HepG2 (cell line): ENCODE data around the gene HOXD8. TPM values are rescaled to one million over a fixed set of nuclear protein-coding genes. Genes with fewer than 3 reads are reported as not detected.

ENCODE experiments used
- ADNP ChIP-seq: sonication (generic); formaldehyde crosslinking; IDR thresholded peaks from 2 replicates; pipeline ENCODE4 v1.4.0; 2020; ENCODE audit warnings: missing genetic modification reagents
- ARNT ChIP-seq: fragments of 450-650 bp; IDR thresholded peaks from 2 replicates; pipeline ENCODE4 v1.6.1; 2017
- MXD4 ChIP-seq: IDR thresholded peaks from 2 replicates; pipeline ENCODE4 v1.6.1; 2016; ENCODE audit warnings: mild to moderate bottlenecking, missing biosample characterization, missing genetic modification reagents
- NFYC ChIP-seq: IDR thresholded peaks from 2 replicates; pipeline ENCODE4 v1.6.1; 2016; ENCODE audit warnings: missing genetic modification reagents, missing compliant biosample characterization
- PHF5A ChIP-seq: IDR thresholded peaks from one replicate; pipeline ENCODE4 v1.6.1; 2018; ENCODE audit warnings: low read depth, missing genetic modification reagents; ENCODE audit not compliant: unreplicated experiment
- RBM39 ChIP-seq: fragments of 200-400 bp; formaldehyde crosslinking; IDR thresholded peaks from one replicate; pipeline ENCODE4 v1.6.1; 2018; ENCODE audit warnings: antibody characterized with exemption, mild to moderate bottlenecking, low read depth, low read length; ENCODE audit not compliant: poor library complexity, severe bottlenecking
- RFX5 ChIP-seq: IDR thresholded peaks from 2 replicates; pipeline ENCODE4 v1.6.1; 2011; ENCODE audit warnings: low read depth, low read length, improper control_type of control experiment
- SUZ12 ChIP-seq: fragments of 150-350 bp; IDR thresholded peaks from 2 replicates; pipeline ENCODE4 v1.6.1; 2014; ENCODE audit warnings: low read depth, low read length
- YEATS2 ChIP-seq: sonication (generic); formaldehyde crosslinking; IDR thresholded peaks from 2 replicates; pipeline ENCODE4 v1.4.0; 2020; ENCODE audit warnings: missing genetic modification reagents, borderline replicate concordance
- ZFP62 ChIP-seq: sonication (generic); formaldehyde crosslinking; IDR thresholded peaks from 2 replicates; pipeline ENCODE4 v1.4.0; 2020; ENCODE audit warnings: missing genetic modification reagents
- ZNF329 ChIP-seq: sonication (generic); formaldehyde crosslinking; IDR thresholded peaks from 2 replicates; pipeline ENCODE4 v1.9.0; 2021; ENCODE audit warnings: low read depth, mild to moderate bottlenecking, missing genetic modification reagents
- ZNF44 ChIP-seq: sonication (generic); formaldehyde crosslinking; IDR thresholded peaks from 2 replicates; pipeline ENCODE4 v1.5.1; 2020; ENCODE audit warnings: mild to moderate bottlenecking, missing genetic modification reagents
- ZNF670 ChIP-seq: sonication (generic); formaldehyde crosslinking; IDR thresholded peaks from 2 replicates; pipeline ENCODE4 v1.8.0; 2022; ENCODE audit warnings: mild to moderate bottlenecking, missing genetic modification reagents, borderline replicate concordance
- ZSCAN31 ChIP-seq: sonication (generic); formaldehyde crosslinking; IDR thresholded peaks from 2 replicates; pipeline ENCODE4 v1.5.0; 2020; ENCODE audit warnings: low read depth, mild to moderate bottlenecking, missing genetic modification reagents
- ZZZ3 ChIP-seq: sonication (generic); formaldehyde crosslinking; IDR thresholded peaks from 2 replicates; pipeline ENCODE4 v1.4.0; 2020; ENCODE audit warnings: missing genetic modification reagents, mild to moderate bottlenecking, borderline replicate concordance
- polyA plus RNA-seq, 8 experiments: library from polyadenylated mRNA; depleted of rRNA in 3 of 8; stranded (reverse) in 7 of 8; unstranded in 1 of 8; fragments of >200 nt; fragmentation: Illumina TruSeq in 4 of 8; extraction: Trizol in 4 of 8; gene quantifications; 2 replicates each; pipeline versions ENCODE4 v1.2.1 to v1.2.3, GENCODE V29; 2011 to 2016; ENCODE audit warnings: low read depth in 4 of 8, missing spikeins in 1 of 8, mixed read lengths in 1 of 8; ENCODE audit not compliant: insufficient read depth in 1 of 8
- total RNA-seq, 5 experiments: library from RNA; depleted of rRNA; stranded (reverse); fragments of >200 nt; fragmentation: Illumina TruSeq; extraction: Trizol; gene quantifications; 2 replicates each; pipeline ENCODE4 v1.2.3, GENCODE V29; 2016; ENCODE audit warnings: low read depth in 1 of 5
- TF ChIP-seq, protein P1 (sequence below): IDR thresholded peaks from 2 replicates; pipeline ENCODE4 v1.6.1; 2016
- TF ChIP-seq, protein P2 (sequence below): sonication (generic); formaldehyde crosslinking; IDR thresholded peaks from 2 replicates; pipeline ENCODE4 v1.9.0; 2022; ENCODE audit warnings: missing genetic modification reagents, mild to moderate bottlenecking, borderline replicate concordance
- TF ChIP-seq, protein P3 (sequence below): sonication (generic); formaldehyde crosslinking; IDR thresholded peaks from 2 replicates; pipeline ENCODE4 v1.5.1; 2020; ENCODE audit warnings: missing genetic modification reagents, mild to moderate bottlenecking, borderline replicate concordance
- TF ChIP-seq, protein P4 (sequence below): sonication (generic); formaldehyde crosslinking; IDR thresholded peaks from 2 replicates; pipeline ENCODE4 v1.4.0; 2020; ENCODE audit warnings: missing genetic modification reagents
- TF ChIP-seq, protein P5 (sequence below): sonication (generic); formaldehyde crosslinking; IDR thresholded peaks from 2 replicates; pipeline ENCODE4 v1.8.0; 2022; ENCODE audit warnings: mild to moderate bottlenecking, missing genetic modification reagents
- TF ChIP-seq, protein P6 (sequence below): sonication (generic); formaldehyde crosslinking; IDR thresholded peaks from 2 replicates; pipeline ENCODE4 v1.8.0; 2022; ENCODE audit warnings: mild to moderate bottlenecking, missing genetic modification reagents, moderate library complexity
- TF ChIP-seq, protein P7 (sequence below): sonication (generic); formaldehyde crosslinking; IDR thresholded peaks from 2 replicates; pipeline ENCODE4 v1.4.0; 2020; ENCODE audit warnings: missing genetic modification reagents; ENCODE audit errors: not compliant biosample characterization

Gene HOXD8
- total and polyA plus RNA-seq, 2 of the 13 experiments (the other 11 are each of a cell fraction or from before 2014, with no cell fraction given): not detected

DNA sequence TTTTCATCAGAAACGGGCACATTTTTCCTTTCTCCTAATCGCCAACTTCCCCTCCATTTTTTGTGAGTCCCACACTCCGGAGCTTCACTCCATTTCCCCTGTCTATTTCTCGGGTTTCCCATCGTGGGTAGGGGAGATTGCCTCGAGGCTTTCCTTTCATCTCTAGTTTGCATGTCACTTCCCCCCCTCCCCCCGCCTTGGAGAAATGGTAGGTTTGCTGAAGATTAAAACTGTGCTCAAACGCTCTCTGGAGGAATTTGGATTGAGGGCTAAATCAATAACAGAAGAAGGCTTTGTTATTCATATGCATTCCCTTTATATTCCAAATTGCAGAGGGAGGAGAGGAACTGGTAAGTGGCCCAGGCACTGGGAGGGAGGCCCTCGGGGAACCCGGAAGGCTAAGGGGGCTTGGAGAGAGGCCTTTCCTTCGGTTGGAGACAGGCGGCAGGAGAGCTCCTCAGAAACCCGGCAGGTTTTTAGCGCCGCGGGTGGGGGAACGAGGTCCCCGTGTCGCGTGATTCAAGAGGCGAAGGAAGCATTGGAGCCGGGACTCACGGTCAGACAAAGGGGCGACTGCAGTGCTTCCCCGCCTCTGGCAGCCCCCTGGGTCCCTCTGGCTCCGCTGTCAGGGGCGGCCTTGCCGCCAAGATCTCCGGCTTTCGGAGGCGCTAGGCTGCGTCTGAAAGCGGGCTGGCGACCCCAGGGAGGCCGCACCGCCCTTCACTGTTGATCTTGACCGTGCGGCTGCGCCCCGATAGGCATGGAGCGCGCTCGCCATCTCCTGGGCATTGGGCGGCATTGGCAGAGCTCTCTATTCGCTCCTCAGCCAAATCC, 32.3 kb upstream of the HOXD8 start (continued):
- TF ChIP-seq YEATS2 (CRISPR knock-in tag) (0 out of 2 replicates have a peak, but pooled peaks have one; percentile 21), NFYC (no peak), ZSCAN31 (no peak), RFX5 (no peak), PHF5A (CRISPR knock-in tag) (no peak), SUZ12 (no peak), ADNP (no peak), MXD4 (no peak), ZNF670 (no peak), ZNF44 (CRISPR knock-in tag) (no peak), ZFP62 (no peak), ARNT (no peak), RBM39 (peak; percentile 52), ZNF329 (CRISPR knock-in tag) (no peak), ZZZ3 (CRISPR knock-in tag) (no peak)
- TF ChIP-seq, protein P1, sequence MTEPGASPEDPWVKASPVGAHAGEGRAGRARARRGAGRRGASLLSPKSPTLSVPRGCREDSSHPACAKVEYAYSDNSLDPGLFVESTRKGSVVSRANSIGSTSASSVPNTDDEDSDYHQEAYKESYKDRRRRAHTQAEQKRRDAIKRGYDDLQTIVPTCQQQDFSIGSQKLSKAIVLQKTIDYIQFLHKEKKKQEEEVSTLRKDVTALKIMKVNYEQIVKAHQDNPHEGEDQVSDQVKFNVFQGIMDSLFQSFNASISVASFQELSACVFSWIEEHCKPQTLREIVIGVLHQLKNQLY (CRISPR knock-in tag): no peak
- TF ChIP-seq, protein P2, sequence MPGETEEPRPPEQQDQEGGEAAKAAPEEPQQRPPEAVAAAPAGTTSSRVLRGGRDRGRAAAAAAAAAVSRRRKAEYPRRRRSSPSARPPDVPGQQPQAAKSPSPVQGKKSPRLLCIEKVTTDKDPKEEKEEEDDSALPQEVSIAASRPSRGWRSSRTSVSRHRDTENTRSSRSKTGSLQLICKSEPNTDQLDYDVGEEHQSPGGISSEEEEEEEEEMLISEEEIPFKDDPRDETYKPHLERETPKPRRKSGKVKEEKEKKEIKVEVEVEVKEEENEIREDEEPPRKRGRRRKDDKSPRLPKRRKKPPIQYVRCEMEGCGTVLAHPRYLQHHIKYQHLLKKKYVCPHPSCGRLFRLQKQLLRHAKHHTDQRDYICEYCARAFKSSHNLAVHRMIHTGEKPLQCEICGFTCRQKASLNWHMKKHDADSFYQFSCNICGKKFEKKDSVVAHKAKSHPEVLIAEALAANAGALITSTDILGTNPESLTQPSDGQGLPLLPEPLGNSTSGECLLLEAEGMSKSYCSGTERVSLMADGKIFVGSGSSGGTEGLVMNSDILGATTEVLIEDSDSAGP (CRISPR knock-in tag): peak; percentile 74
- TF ChIP-seq, protein P3, sequence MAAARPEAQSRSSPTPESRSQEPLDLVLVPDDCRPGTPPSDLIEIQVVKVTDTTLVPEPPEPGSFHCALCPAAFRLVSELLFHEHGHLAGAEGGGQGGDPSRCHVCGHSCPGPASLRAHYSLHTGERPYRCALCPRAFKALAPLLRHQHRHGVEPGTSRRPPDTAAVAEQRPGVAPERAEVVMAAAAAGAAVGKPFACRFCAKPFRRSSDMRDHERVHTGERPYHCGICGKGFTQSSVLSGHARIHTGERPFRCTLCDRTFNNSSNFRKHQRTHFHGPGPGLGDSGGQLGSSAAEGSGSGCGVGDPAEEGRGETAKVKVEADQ (CRISPR knock-in tag): no peak; the same call in 1 of the 2 replicates
- TF ChIP-seq, protein P4, sequence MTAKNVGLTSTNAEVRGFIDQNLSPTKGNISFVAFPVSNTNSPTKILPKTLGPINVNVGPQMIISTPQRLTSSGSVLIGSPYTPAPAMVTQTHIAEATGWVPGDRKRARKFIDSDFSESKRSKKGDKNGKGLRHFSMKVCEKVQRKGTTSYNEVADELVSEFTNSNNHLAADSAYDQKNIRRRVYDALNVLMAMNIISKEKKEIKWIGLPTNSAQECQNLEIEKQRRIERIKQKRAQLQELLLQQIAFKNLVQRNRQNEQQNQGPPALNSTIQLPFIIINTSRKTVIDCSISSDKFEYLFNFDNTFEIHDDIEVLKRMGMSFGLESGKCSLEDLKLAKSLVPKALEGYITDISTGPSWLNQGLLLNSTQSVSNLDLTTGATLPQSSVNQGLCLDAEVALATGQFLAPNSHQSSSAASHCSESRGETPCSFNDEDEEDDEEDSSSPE (CRISPR knock-in tag): 0 out of 2 replicates have a peak, but pooled peaks have one; percentile 38
- TF ChIP-seq, protein P5, sequence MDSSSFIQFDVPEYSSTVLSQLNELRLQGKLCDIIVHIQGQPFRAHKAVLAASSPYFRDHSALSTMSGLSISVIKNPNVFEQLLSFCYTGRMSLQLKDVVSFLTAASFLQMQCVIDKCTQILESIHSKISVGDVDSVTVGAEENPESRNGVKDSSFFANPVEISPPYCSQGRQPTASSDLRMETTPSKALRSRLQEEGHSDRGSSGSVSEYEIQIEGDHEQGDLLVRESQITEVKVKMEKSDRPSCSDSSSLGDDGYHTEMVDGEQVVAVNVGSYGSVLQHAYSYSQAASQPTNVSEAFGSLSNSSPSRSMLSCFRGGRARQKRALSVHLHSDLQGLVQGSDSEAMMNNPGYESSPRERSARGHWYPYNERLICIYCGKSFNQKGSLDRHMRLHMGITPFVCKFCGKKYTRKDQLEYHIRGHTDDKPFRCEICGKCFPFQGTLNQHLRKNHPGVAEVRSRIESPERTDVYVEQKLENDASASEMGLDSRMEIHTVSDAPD (CRISPR knock-in tag): no peak
- TF ChIP-seq, protein P6, sequence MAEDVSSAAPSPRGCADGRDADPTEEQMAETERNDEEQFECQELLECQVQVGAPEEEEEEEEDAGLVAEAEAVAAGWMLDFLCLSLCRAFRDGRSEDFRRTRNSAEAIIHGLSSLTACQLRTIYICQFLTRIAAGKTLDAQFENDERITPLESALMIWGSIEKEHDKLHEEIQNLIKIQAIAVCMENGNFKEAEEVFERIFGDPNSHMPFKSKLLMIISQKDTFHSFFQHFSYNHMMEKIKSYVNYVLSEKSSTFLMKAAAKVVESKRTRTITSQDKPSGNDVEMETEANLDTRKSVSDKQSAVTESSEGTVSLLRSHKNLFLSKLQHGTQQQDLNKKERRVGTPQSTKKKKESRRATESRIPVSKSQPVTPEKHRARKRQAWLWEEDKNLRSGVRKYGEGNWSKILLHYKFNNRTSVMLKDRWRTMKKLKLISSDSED (CRISPR knock-in tag): no peak
- TF ChIP-seq, protein P7, sequence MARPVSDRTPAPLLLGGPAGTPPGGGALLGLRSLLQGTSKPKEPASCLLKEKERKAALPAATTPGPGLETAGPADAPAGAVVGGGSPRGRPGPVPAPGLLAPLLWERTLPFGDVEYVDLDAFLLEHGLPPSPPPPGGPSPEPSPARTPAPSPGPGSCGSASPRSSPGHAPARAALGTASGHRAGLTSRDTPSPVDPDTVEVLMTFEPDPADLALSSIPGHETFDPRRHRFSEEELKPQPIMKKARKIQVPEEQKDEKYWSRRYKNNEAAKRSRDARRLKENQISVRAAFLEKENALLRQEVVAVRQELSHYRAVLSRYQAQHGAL (CRISPR knock-in tag): no peak
